22Rv1 (cell line): ENCODE results near the gene ARAP2.

Experiments
- CTCF ChIP-seq: fragments of 450-650 bp; IDR thresholded peaks from 2 replicates; pipeline ENCODE4 v1.5.1; 2017; ENCODE audit warnings: mild to moderate bottlenecking
- ZFX ChIP-seq: fragments of 450-650 bp; IDR thresholded peaks from 2 replicates; pipeline ENCODE4 v1.6.1; 2017; ENCODE audit warnings: antibody characterized with exemption, borderline replicate concordance

- no peak for TF ChIP-seq CTCF
- no peak for TF ChIP-seq ZFX
Measured at GRCh38 chr4:36053930-36054329, 190.4 kb downstream of the ARAP2 start.
